D721Med (cell line): ENCODE data around the gene RWDD1.

Experiments
- DNase-seq: peaks from one replicate; pipeline ENCODE4 v3.0.0; 2011; ENCODE audit warnings: low spot score; ENCODE audit not compliant: insufficient read length
- FAIRE-seq: peaks from 2 replicates; lab custom pipeline; 2011; peaks lifted over from hg19 to GRCh38; lab: Jason Lieb, UNC
- CTCF ChIP-seq: IDR thresholded peaks from 2 replicates; pipeline ENCODE4 v1.5.1; 2012; ENCODE audit warnings: mild to moderate bottlenecking, control low read depth; ENCODE audit not compliant: insufficient read depth; ENCODE audit errors: missing control alignments

The RWDD1 gene

GRCh38 chr6:116570856-116571682 is at the start of gene RWDD1:
Gene RWDD1 (plus strand): TSS chr6:116571504. CDS start chr6:116571583, 79 bp downstream.
- DNase-seq = peak; percentile 71
- FAIRE-seq = no peak
- no peak for TF ChIP-seq CTCF

GRCh38 chr6:116522896-116523295 is 48.4 kb upstream of the RWDD1 start:
- TF ChIP-seq CTCF = no peak
- no peak for FAIRE-seq
- no peak for DNase-seq

GRCh38 chr6:116524236-116524635 is 47.1 kb upstream of the RWDD1 start:
- FAIRE-seq (no peak), DNase-seq (no peak)
- no peak for TF ChIP-seq CTCF

GRCh38 chr6:116528133-116528532 is 43.2 kb upstream of the RWDD1 start:
- FAIRE-seq (no peak), DNase-seq (no peak)
- no peak for TF ChIP-seq CTCF

GRCh38 chr6:116528780-116529179 is 42.5 kb upstream of the RWDD1 start:
- no peak for FAIRE-seq
- DNase-seq = no peak
- no peak for TF ChIP-seq CTCF

GRCh38 chr6:116529466-116530290 is 41.6 kb upstream of the RWDD1 start:
- FAIRE-seq (no peak), DNase-seq (no peak)
- no peak for TF ChIP-seq CTCF
